ENCODE measurements around the gene GFER.
"Not testable (repeated sequence)": the region's sequence is repeated elsewhere in the genome, so short reads cannot be mapped to it uniquely, and the experiment has no call there.

The GFER gene

GRCh38 chr16:1983544-1984346 is at the start of gene GFER:
Gene GFER (plus strand): TSS chr16:1984193. CDS start chr16:1984219, 26 bp downstream.
- in situ Hi-C loops (cut with MboI; ENCODE audit: low sequenced_read_pairs) = no loop called here

- in situ Hi-C loops (cut with MboI; ENCODE audit: low sequenced_read_pairs) = no loop called here
Measured at GRCh38 chr16:1936945-1937479, 47.0 kb upstream of the GFER start.

GRCh38 chr16:1938316-1938715 is 45.7 kb upstream of the GFER start:
- in situ Hi-C loops (cut with MboI; ENCODE audit: low sequenced_read_pairs) = no loop called here

GRCh38 chr16:1938910-1939309 is 45.1 kb upstream of the GFER start:
- in situ Hi-C loops (cut with MboI; ENCODE audit: low sequenced_read_pairs) = no loop called here

DNA sequence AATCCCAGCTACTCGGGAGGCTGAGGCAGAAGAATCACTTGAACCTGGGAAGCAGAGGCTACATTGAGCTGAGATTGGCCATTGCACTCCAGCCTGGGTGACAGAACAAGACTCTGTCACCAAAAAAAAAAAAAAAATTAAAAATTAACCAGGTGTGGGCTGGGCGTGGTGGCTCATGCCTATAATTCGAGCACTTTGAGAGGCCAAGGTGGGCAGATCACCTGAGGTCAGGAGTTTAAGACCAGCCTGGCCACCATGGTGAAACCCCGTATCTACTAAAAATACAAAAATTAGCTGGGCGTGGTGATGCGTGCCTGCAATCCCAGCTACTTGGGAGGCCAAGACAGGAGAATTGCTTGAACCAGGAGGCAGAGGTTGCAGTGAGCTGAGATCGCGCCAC is 44.2 kb upstream of the GFER start:
- in situ Hi-C loops (cut with MboI; ENCODE audit: low sequenced_read_pairs) = not testable (repeated sequence)

DNA sequence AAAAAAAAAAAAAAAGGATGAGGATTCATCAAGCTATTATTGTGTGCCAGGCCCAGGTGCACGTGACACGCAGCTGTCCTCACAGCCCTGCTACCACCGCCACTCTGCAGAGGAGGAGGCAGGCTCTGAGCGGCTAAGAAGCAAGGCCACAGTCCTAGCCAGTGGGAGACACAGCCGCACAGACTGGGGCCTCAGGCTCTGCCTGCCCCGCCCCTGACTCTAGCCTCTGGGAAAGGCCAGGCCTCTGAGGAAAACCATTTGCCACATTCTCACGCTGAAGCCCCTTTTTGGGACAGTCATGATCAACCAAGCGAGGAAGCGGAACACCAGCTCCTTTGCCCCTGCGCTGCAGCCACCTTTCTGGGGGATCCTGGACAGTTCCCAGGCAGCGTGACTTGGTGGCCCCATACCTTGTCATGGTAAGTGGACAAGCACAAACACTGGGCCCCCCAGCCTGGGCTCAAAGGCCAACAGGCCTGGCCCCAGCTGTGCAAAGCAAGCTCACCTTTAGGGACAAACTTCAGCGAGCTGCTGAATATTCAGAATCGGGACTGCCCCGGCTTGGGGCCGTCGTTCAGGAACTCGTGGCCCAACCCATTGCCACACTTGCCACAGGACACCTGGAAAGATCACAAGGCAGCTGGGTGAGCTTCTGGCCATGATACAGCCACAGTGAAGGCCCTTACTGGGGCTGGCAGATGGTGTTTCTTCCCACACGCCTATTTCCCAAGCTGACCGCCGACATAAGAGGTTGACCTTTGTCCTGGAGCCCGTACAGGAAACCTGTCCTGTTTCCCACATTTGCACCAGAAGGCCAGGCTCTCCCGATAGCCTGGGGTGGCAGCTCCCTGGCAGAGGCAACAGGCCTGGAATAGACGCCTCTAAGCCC is 43.5 kb upstream of the GFER start:
- in situ Hi-C loops (cut with MboI; ENCODE audit: low sequenced_read_pairs) = no loop called here

- in situ Hi-C loops (cut with MboI; ENCODE audit: low sequenced_read_pairs) = no loop called here
Measured at GRCh38 chr16:1941162-1942046, 42.6 kb upstream of the GFER start.

- in situ Hi-C loops (cut with MboI; ENCODE audit: low sequenced_read_pairs) = no loop called here
Measured at GRCh38 chr16:1942047-1942809, 41.8 kb upstream of the GFER start.

GRCh38 chr16:1942810-1943726 is 40.9 kb upstream of the GFER start, which contains the start of gene MSRB1:
Gene MSRB1 (minus strand): TSS chr16:1943199. CDS start chr16:1943156, 43 bp downstream.
- in situ Hi-C loops (cut with MboI; ENCODE audit: low sequenced_read_pairs) = no loop called here

- in situ Hi-C loops (cut with MboI; ENCODE audit: low sequenced_read_pairs) = no loop called here
Measured at GRCh38 chr16:1944612-1945199, 39.3 kb upstream of the GFER start.

DNA sequence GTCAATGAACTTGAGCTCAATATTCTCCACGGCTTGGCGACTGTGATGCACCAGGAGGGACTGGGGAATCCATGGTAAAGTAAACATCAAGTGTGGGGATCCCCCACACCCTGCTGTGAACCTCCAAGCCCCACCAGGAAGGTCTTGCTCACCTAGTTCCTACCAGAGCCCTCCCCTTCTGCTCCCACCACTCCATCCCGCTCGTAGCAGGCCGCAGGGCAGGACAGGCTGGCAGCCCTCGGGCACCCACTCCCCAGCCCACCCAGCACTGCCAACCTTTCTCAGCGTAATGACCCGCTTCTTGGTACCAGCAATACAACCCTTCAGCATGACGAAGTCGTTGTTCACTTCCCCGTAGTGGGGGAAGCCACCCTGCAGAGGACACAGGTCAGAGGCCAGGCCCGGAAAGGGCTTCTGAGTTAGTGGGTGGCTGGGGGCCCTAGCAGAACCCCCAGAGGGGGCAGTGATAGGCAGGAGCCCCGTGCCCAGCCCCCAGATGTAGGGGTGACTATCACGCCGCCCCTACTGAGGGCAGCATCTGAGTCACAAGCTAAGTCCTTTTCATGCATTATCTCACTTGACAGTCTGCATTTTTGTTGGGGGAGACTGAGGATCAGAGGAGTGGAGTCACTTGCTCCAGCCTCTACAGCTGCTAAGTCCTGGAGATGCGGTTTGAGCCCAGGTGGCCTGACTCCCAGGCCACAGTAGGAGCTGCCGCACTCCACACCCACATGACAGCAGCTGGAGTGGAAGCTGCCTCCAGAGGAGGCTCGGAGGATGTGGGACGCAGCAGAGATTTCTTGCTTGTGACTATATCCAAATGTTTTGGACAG is 38.2 kb upstream of the GFER start:
- in situ Hi-C loops (cut with MboI; ENCODE audit: low sequenced_read_pairs) = no loop called here

DNA sequence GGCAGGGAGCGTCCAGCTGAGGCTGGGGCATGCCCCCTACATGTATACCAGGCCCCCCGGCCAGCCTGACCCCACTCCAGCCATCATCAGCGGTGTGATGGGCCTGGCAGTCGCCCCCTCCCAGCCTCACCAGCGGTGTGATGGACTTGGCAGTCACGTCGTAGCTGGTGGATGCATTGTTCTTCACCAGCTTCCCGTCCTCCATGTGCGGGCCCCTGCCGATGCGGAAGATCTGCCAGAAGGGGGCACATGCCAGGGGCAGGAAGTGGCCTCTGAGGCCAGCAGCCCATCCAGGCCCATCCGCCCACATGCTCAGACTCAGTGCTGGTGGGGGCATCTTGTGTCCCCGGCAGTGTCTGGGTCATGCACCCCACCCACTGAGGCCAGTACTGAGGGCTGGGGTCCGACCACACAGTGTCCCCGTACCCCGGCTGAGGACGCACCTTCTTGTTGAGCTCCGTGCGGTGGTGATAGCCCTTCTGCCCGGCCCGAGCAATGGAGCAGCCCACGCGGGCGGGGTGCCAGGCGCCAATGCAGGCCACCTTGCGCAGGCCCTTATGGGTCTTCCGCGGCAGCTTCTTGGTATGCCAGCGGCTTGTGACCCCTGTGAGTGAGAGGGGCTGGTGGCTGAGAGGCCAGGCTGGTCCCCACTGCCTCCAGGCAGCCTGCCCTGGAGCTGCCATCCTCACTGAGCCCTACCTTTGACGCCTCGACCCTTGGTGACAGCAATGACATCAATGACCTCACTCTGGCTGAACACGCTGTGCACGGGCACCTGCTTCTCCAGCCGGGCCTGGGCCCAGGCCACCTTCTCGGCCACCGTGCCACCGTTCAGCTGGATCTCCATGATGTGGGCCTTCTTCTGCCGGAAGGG is 37.3 kb upstream of the GFER start:
- in situ Hi-C loops (cut with MboI; ENCODE audit: low sequenced_read_pairs) = no loop called here

GRCh38 chr16:1947369-1947670 is 36.7 kb upstream of the GFER start:
- in situ Hi-C loops (cut with MboI; ENCODE audit: low sequenced_read_pairs) = no loop called here

DNA sequence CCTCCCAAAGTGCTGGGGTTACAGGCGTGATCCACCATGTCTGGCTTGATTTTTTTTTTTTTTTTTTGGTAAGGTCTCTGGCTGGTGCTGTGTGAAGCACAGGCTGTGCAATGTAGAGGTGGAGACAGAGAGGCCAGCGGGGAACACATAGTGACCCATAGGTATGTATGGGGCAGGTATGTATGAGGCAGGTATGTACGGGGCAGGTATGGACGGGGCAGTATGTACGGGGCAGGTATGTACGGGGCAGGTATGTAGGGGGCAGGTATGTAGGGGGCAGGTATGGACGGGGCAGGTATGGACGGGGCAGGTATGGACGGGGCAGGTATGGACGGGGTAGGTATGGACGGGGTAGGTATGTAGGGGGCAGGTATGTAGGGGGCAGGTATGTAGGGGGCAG is 34.5 kb upstream of the GFER start:
- in situ Hi-C loops (cut with MboI; ENCODE audit: low sequenced_read_pairs) = no loop called here

GRCh38 chr16:1950047-1950446 is 33.9 kb upstream of the GFER start:
- in situ Hi-C loops (cut with MboI; ENCODE audit: low sequenced_read_pairs) = no loop called here

DNA sequence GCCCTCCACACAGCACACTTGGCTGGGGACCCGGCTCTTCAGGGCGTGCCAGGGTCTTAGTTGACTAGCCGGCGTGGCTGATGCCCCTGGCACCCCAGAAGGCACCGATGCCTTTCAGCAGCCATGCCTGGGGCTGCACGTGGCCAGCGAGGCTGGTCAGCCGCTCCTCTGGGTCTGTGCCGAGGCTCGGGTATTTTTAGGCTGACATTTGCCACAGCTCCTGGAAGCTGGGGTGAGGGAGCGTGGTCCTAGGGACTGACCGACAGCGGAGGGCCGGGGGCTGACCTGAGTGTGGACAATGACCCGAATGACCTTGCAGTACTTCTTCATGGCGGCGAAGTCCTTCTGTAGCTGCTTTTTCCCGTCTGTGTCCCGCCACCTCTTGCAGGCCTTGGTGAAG is 33.4 kb upstream of the GFER start:
- in situ Hi-C loops (cut with MboI; ENCODE audit: low sequenced_read_pairs) = no loop called here

DNA sequence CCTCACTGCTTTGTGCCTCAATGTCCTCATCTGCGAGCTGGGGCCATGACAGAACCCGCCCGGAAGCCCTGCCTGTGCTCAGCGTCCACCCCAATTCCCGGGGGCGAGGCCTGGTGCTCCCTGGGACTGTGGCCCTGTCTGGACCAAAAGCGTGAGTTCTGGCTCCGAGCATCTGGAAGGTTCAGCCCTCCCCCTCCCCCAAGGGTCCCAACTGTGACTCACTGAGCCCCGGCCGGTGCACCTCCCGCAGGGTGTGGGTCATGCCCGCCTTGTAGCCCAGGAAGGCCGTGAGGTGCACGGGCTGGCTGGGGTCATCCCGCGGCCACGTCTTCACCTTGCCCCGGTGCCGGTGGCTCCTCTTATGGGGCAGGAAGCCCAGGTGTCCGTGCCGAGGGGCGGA is 30.3 kb upstream of the GFER start:
- in situ Hi-C loops (cut with MboI; ENCODE audit: low sequenced_read_pairs) = no loop called here
